Hematopoietic multipotent progenitor cell treated with erythropoietin and hydrocortisone succinate and interleukin-3 and kit ligand, for 4 days (in vitro differentiated cells): ENCODE results near the gene MPDZ.

Experiments used
- DNase-seq: peaks from one replicate; pipeline ENCODE4 v3.0.0-alpha.2; 2015

The MPDZ gene

GRCh38 chr9:13279284-13280141 is at the start of gene MPDZ:
Gene MPDZ, minus strand, starts transcription at chr9:13279692. Its CDS starts 29,377 bp downstream, at chr9:13250315.
- peak; percentile 68 for DNase-seq

- DNase-seq = no peak
Observed at GRCh38 chr9:13324988-13325387, 45.5 kb upstream of the MPDZ start.

DNA sequence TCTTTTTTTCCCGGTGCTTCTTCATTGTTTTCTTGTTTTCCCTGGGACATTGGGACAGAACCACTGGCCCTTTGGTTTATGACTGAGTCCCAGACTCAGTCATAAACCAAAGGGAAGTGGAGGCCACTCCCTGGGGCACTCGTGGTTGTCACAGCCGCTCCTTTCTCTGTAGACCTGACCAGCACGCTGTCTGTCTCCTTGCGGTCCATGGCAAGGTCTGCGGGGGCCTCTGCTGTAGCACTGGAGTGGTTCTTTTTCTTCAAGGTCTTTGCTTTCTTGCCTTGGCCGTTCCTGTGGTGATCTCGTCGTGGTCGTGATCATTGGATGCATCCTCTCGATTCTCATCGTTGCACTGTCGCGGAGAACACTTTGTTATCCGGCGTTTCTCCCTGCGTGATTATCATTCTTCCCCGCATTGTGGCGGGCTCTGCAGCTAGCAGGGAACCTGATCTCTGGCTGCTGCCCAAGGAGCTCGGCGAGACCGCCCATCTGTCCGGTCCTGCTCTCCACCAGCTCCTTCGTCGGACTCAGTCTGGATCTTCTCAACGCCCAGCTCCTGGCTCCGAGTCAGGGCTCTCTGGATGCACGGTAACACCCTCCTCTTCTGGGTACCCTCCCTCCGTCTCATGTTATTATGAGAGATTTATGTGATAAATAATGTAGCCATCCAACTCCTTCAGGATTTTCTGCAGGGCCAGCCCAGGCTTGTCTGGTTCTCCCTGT is 43.5 kb upstream of the MPDZ start:
- no peak for DNase-seq

DNA sequence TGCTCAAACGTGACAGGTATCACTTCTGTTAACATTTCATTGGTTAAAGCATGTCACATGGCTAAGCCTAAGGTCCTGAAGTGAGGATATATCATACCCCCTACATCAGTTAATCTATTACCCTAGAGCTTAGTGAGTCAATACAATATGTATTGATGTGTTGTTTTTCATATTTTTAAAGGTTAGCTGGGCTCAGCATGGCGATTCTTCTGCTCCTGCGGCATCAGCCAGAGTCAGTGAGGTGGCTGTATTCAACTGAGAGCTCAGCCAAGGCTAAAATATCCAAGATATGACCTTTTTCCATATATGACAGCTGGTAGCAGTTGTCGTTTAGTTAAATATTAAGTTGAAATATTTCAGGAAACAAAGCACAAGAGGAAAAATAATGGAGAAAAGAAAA is 38.5 kb upstream of the MPDZ start:
- no peak for DNase-seq

GRCh38 chr9:13296972-13297371 is 17.5 kb upstream of the MPDZ start:
- DNase-seq = no peak

DNA sequence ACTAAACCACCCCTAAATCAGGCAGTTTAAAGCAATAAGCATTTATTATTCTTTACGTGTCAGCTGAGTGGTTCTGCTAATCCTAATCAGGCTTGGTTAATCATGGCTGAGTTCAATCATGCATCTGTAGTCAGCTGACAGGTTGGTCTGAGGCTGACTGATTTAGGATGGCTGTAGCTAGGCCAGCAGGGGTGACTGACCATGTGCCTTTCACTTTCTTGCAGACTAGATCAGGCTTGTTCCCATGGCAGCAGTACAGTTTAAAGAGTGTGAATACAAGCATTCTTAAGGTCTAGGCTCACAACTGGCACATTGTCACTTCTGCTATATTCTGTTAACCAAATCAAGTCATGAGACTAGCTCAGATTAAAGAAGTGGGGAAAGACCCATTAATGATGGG is 16.1 kb upstream of the MPDZ start:
- no peak for DNase-seq

DNA sequence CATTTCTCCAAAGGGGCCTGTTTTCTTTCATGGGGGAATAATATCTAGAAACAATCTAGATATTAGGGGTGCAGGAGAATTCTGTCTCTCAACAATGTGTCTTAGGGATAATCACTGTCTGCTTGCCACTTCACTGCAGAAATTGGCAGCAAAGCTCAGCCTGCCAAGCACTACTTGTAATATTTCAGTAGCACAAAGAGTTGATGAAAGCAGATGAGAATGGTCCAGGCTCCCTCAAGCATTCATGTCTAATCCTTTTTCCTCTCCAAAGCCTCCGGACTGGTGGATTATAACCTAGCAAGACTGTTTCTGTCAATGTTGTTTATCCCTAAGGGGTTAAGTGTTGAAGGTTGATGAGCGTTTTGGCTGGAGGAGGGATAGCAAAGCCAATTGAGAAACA is 13.3 kb upstream of the MPDZ start:
- DNase-seq = no peak

- no peak for DNase-seq
Observed at GRCh38 chr9:13292158-13292557, 12.7 kb upstream of the MPDZ start.

DNA sequence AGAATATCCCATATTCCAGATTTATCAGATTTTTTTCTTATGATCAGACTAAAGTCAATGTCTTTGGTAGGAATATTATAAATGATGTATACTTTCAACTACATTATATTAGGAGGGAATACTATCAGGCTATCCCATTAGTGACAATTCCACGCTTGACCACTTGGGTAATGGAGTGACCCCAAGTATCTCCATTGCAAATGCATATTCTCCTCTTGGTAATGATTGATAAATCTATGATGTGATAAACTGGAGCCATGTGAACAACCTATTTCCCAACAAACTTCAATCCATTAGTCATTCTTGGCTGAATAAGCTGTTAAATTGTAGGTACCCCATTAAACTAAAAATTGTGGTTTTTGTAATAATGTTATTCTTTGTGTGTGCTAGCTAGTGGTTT is 12.2 kb upstream of the MPDZ start:
- no peak for DNase-seq

DNA sequence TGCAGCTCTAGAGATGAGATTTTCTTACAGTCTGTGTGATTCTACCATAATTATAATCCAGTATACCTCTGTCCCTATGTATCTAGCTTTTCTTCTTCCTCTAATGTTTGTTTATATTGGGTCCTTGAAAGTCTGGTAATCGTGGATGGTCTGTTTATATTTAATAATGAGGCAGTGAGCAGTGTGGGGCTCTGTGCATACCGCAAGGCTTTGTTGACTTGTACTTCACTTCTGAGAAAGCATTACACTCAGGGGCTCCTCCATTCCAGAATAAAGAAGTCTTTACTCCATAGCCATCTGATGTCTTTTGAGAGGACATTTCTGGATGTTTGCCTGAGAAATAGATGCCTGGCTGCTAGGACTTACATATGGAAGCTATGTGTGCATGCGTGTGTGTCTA is 4.5 kb upstream of the MPDZ start:
- no peak for DNase-seq

- no peak for DNase-seq
Observed at GRCh38 chr9:13282998-13283397, 3.5 kb upstream of the MPDZ start.

DNA sequence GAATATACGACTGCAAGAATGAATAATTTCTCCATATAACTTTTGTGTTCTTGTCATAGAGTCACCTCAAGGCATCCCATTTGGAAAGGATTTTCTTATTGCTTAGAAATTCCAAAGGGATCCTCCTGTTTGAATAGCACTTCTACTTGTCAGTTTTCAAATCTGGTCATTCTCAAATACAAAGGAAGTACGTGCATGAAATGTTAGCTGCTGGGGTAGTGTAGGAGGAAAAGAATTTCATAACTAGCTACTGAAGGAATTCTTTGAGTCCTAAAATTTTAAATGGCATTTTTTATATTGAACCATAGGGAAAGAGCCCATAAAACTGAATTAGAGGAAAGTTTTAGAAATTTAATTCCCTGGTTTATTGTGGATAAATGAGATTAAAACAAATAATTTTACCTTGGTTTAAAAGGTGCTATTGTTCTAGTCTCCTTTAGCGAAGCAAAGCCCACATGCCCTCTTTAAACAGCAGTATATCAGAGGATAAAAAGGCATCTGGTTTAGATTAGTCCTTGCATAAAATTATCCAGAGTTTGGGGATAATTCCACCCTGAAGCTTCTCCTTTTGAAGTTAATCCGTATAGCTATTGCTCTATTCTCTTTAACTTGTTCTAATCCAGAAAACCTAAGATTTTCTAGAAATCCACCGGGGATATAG is 2.0 kb upstream of the MPDZ start:
- no peak for DNase-seq

GRCh38 chr9:13278368-13279246 is 885 bp downstream of the MPDZ start:
- DNase-seq = peak; percentile 55

DNA sequence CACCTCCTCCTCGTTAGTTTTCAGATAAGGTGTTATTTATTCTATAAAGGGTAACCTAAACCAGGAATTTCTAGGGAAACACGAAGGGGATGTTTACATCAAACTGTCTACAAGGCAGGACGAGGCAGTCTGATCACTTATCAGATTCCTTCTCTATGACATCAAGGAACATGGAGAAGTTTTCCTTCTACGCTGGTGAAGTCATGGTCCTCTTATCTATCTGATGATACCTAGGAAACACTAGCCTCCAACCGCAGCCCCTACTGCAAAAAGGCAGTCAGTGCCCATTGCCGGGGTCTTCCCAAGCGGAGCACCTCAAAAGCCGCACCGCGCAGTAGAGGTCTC is 1.5 kb downstream of the MPDZ start:
- DNase-seq = no peak

GRCh38 chr9:13274886-13275641 is 4.4 kb downstream of the MPDZ start:
- DNase-seq = peak; percentile 10

DNA sequence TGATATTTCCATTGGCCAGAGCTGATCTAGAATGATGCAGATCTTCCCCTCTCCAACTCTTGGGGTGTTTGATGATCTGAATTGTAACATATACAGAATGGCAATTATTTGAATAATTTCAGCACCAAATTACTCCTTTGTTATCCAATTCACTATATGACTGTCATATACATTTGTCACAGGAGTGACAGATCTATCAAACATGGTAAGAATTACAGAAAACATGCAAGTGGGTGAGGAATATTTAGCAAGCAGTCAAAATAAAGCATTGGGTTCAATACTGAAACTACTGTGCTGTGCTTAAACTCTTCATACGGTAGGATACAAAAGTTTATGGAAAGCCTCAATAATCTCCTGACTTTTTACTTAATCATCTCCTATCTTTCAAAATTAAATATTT is 8.8 kb downstream of the MPDZ start:
- DNase-seq = peak; percentile 18

- DNase-seq = no peak
Observed at GRCh38 chr9:13269589-13270452, 9.7 kb downstream of the MPDZ start.

- no peak for DNase-seq
Observed at GRCh38 chr9:13268469-13268868, 11.0 kb downstream of the MPDZ start.

DNA sequence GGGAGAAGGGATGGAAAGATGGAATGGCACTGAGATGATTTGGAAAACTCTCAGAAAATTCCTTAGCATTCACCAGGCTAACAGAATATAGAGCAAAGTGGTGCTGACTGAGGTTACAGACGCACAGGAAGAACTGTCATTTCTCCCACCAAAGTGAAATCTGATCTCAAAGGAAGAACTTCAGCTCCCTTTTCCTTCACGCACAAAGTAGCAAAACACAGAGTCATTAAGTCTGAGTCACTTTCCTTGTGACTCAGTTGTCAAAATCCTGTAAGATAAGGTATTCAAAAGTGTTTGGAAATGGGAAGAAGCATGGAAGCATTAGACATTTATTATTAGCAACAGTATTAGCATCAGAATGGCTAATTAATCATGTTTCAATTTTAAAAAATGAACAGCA is 11.7 kb downstream of the MPDZ start:
- DNase-seq = no peak

GRCh38 chr9:13266167-13266566 is 13.3 kb downstream of the MPDZ start:
- no peak for DNase-seq

- no peak for DNase-seq
Observed at GRCh38 chr9:13264788-13265187, 14.7 kb downstream of the MPDZ start.
